ENCODE measurements around the gene SLC6A19. TPM values are rescaled to one million over a fixed set of nuclear protein-coding genes. Genes with fewer than 3 reads are reported as not detected.
"Not testable (repeated sequence)": the region's sequence is repeated elsewhere in the genome, so short reads cannot be mapped to it uniquely, and the experiment has no call there.

Gene SLC6A19
- total RNA-seq, 2 donors from 2014 or later: 0.09 to 0.17 TPM

DNA sequence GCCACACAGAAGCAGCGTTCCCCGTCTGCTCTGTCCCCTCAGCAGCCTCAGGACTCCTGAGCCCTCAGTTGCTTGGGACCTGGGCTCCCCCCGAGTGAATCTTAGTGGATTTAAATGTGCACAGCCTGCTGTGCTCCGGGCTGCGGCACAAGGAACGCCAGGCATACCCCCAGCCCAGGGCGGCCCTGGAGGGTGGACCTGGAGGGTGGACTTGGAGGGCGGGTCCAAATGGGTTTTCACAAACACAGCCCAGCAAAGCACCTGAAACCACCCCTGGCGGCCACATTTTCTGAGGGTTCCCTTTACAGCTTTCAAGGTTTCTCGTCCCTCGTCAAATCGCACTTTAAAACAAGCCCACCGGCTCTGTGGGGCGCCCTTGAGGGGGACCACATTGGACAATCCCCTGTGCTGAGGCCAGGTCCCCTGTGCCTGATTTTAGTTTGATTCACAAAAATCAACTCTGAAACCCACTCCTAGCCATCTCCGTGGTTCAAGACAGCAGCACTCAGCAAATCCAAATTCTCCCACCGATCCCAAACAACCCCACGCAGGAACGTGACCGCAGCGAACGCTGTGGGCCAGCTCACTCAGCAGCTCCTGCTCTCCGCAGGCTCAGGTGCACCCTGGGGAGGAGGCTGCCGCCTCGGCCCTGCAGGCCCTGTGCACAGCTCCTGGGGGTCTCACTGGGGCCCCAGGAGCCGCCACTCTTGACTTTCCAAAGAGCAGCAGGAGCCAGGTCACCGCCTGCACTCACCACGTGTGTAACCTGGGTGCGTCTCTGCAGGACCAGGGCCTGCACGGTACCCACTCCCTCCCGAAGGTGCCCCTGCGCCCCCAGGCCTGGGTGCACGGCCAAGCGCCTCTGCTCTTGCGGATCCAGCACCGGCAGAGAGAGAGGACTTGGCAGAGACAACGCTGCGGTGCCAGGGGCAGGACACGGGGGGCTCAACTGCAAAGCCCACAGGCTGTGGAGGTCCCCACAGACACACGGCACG is 64.4 kb downstream of the SLC6A19 start:
- Histone ChIP-seq H3K9me3 (no peaks in the 10 kb centered on the region), H3K4me1 (replicated peaks) (no peaks in the 10 kb centered on the region), H3K27me3 (replicated peaks; ENCODE audit: insufficient read depth) (no peaks in the 10 kb centered on the region), H3K27ac (no peak overlapping the region), H3K4me3 (no peak overlapping the region), H3K36me3 (no peaks in the 10 kb centered on the region)
- WGBS: 84% methylated on average over 40 of the region's 40 CpGs
- DNase-seq (ENCODE audit: low spot score): no peak
- TF ChIP-seq POLR2A (IDR thresholded peaks at IDR 0.05) (no peak), POLR2AphosphoS5 (IDR thresholded peaks at IDR 0.05) (no peak)
- TF ChIP-seq, protein P1, sequence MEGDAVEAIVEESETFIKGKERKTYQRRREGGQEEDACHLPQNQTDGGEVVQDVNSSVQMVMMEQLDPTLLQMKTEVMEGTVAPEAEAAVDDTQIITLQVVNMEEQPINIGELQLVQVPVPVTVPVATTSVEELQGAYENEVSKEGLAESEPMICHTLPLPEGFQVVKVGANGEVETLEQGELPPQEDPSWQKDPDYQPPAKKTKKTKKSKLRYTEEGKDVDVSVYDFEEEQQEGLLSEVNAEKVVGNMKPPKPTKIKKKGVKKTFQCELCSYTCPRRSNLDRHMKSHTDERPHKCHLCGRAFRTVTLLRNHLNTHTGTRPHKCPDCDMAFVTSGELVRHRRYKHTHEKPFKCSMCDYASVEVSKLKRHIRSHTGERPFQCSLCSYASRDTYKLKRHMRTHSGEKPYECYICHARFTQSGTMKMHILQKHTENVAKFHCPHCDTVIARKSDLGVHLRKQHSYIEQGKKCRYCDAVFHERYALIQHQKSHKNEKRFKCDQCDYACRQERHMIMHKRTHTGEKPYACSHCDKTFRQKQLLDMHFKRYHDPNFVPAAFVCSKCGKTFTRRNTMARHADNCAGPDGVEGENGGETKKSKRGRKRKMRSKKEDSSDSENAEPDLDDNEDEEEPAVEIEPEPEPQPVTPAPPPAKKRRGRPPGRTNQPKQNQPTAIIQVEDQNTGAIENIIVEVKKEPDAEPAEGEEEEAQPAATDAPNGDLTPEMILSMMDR (IDR thresholded peaks at IDR 0.05): no peak
- intact Hi-C loops (cut with DNase I): no loop called here

GRCh38 chr5:1266791-1267190 is 65.4 kb downstream of the SLC6A19 start:
- H3K4me3 ChIP-seq: no peak overlapping the region
- H3K4me1 ChIP-seq (replicated peaks): no peaks in the 10 kb centered on the region
- no peaks in the 10 kb centered on the region for H3K27me3 ChIP-seq (replicated peaks; ENCODE audit: insufficient read depth)
- TF ChIP-seq POLR2AphosphoS5 (IDR thresholded peaks at IDR 0.05): no peak
- no peak for TF ChIP-seq POLR2A (IDR thresholded peaks at IDR 0.05)
- TF ChIP-seq, protein P1 (IDR thresholded peaks at IDR 0.05): no peak
- no peak for DNase-seq (ENCODE audit: low spot score)
- intact Hi-C loops (cut with DNase I): no loop called here
- no peaks in the 10 kb centered on the region for H3K9me3 ChIP-seq
- WGBS: 88% methylated on average over 9 of the region's 9 CpGs
- no peaks in the 10 kb centered on the region for H3K36me3 ChIP-seq
- H3K27ac ChIP-seq: no peak overlapping the region

GRCh38 chr5:1267464-1267863 is 66.1 kb downstream of the SLC6A19 start:
- H3K27me3 ChIP-seq (replicated peaks; ENCODE audit: insufficient read depth); H3K9me3 ChIP-seq; H3K36me3 ChIP-seq; DNase-seq (ENCODE audit: low spot score); H3K4me1 ChIP-seq (replicated peaks); H3K4me3 ChIP-seq; intact Hi-C loops (cut with DNase I); H3K27ac ChIP-seq: not testable (repeated sequence)
- WGBS: 96% methylated on average over 5 of the region's 5 CpGs

- no peak for DNase-seq (ENCODE audit: low spot score)
- no peaks in the 10 kb centered on the region for H3K9me3 ChIP-seq
- H3K4me3 ChIP-seq: no peak overlapping the region
- H3K27ac ChIP-seq: no peak overlapping the region
- no peaks in the 10 kb centered on the region for H3K27me3 ChIP-seq (replicated peaks; ENCODE audit: insufficient read depth)
- TF ChIP-seq, protein P1 (IDR thresholded peaks at IDR 0.05): no peak
- TF ChIP-seq POLR2A (IDR thresholded peaks at IDR 0.05) (no peak), POLR2AphosphoS5 (IDR thresholded peaks at IDR 0.05) (no peak)
- 85% methylated on average over 13 of the region's 13 CpGs for WGBS
- H3K36me3 ChIP-seq: no peaks in the 10 kb centered on the region
- H3K4me1 ChIP-seq (replicated peaks): no peaks in the 10 kb centered on the region
- intact Hi-C loops (cut with DNase I): no loop called here
Measured at GRCh38 chr5:1268056-1268455, 66.7 kb downstream of the SLC6A19 start.

GRCh38 chr5:1268666-1269065 is 67.3 kb downstream of the SLC6A19 start:
- no peak overlapping the region for H3K27ac ChIP-seq
- no peak for DNase-seq (ENCODE audit: low spot score)
- no peaks in the 10 kb centered on the region for H3K36me3 ChIP-seq
- no peaks in the 10 kb centered on the region for H3K4me1 ChIP-seq (replicated peaks)
- intact Hi-C loops (cut with DNase I): no loop called here
- no peak for TF ChIP-seq POLR2A (IDR thresholded peaks at IDR 0.05)
- TF ChIP-seq, protein P1 (IDR thresholded peaks at IDR 0.05): no peak
- no peak for TF ChIP-seq POLR2AphosphoS5 (IDR thresholded peaks at IDR 0.05)
- H3K4me3 ChIP-seq: no peak overlapping the region
- no peaks in the 10 kb centered on the region for H3K9me3 ChIP-seq
- no peaks in the 10 kb centered on the region for H3K27me3 ChIP-seq (replicated peaks; ENCODE audit: insufficient read depth)
- 84% methylated on average over 13 of the region's 13 CpGs for WGBS

Measured in prostate gland (tissue), 2 donors.